Neutrophil (primary cell): Measurements from ENCODE around the gene LYPD8.

Experiments
- H3K27ac ChIP-seq: fragments of 200-600 bp; sonication (generic); 2 replicates; pipeline ENCODE4 v1.5.1; 2016; ENCODE audit warnings: mild to moderate bottlenecking, moderate library complexity
- H3K27me3 ChIP-seq: fragments of 200-600 bp; sonication (generic); 2 replicates; pipeline ENCODE4 v1.6.0; 2016; ENCODE audit warnings: mild to moderate bottlenecking
- H3K36me3 ChIP-seq: fragments of 200-600 bp; sonication (generic); 2 replicates; pipeline ENCODE4 v1.5.1; 2017
- H3K4me1 ChIP-seq, 2 experiments: fragments of 200-600 bp in 1 of 2; sonication (generic) in 1 of 2; 1 replicate in 1 of 2; 2 replicates in 1 of 2; pipeline versions ENCODE4 v1.5.1 to v1.6.1; 2013 to 2016; ENCODE audit warnings: low read depth in 1 of 2, low read length in 1 of 2, mild to moderate bottlenecking in 1 of 2, moderate library complexity in 1 of 2; ENCODE audit not compliant: control insufficient read depth in 1 of 2, insufficient read depth in 1 of 2
- H3K4me3 ChIP-seq, 2 experiments: fragments of 200-600 bp in 1 of 2; sonication (generic) in 1 of 2; 1 replicate in 1 of 2; 2 replicates in 1 of 2; pipeline ENCODE4 v1.5.1; 2013 to 2016; ENCODE audit warnings: low read depth in 1 of 2, low read length in 1 of 2, mild to moderate bottlenecking in 1 of 2, moderate library complexity in 1 of 2
- H3K9me3 ChIP-seq: fragments of 200-600 bp; sonication (generic); 2 replicates; pipeline ENCODE4 v1.5.1; 2016
- CTCF ChIP-seq: fragments of 200-600 bp; sonication (generic); IDR thresholded peaks from 2 replicates; pipeline ENCODE4 v1.5.1; 2016; ENCODE audit warnings: antibody characterized with exemption

Gene LYPD8

GRCh38 chr1:248787430-248787829 is 31.9 kb upstream of the LYPD8 start:
- peak overlapping the region; percentile 82 for H3K27ac ChIP-seq
- TF ChIP-seq CTCF = no peak
- peaks cover 5% of the 10 kb centered on the region for H3K36me3 ChIP-seq
- H3K4me3 ChIP-seq = no peak overlapping the region
- H3K27me3 ChIP-seq = no peaks in the 10 kb centered on the region
- peaks cover 66 to 75% of the 10 kb centered on the region in 2 experiments for H3K4me1 ChIP-seq
- H3K9me3 ChIP-seq = no peaks in the 10 kb centered on the region

- Histone ChIP-seq H3K27me3 (no peaks in the 10 kb centered on the region), H3K4me3 (no peak overlapping the region), H3K27ac (peak overlapping the region; percentile 82), H3K36me3 (peaks cover 5% of the 10 kb centered on the region), H3K4me1 (peaks cover 53 to 62% of the 10 kb centered on the region in 2 experiments), H3K9me3 (no peaks in the 10 kb centered on the region)
- no peak for TF ChIP-seq CTCF
These were observed 30.6 kb upstream of the LYPD8 start for GRCh38 chr1:248786156-248786555.

GRCh38 chr1:248783367-248783766 is 27.8 kb upstream of the LYPD8 start:
- Histone ChIP-seq H3K27ac (peak overlapping the region; percentile 82), H3K4me1 (peaks cover 51 to 53% of the 10 kb centered on the region in 2 experiments), H3K36me3 (peaks cover 5% of the 10 kb centered on the region), H3K27me3 (no peaks in the 10 kb centered on the region), H3K9me3 (no peaks in the 10 kb centered on the region), H3K4me3 (no peak overlapping the region)
- TF ChIP-seq CTCF = no peak

- no peak overlapping the region for H3K4me3 ChIP-seq
- peaks cover 44 to 45% of the 10 kb centered on the region in 2 experiments for H3K4me1 ChIP-seq
- peak overlapping the region; percentile 82 for H3K27ac ChIP-seq
- H3K27me3 ChIP-seq = no peaks in the 10 kb centered on the region
- no peak for TF ChIP-seq CTCF
- peaks cover 7% of the 10 kb centered on the region for H3K36me3 ChIP-seq
- H3K9me3 ChIP-seq = no peaks in the 10 kb centered on the region
These were observed 27.0 kb upstream of the LYPD8 start for GRCh38 chr1:248782416-248783141.

- Histone ChIP-seq H3K9me3 (no peaks in the 10 kb centered on the region), H3K36me3 (peaks cover 12% of the 10 kb centered on the region), H3K4me3 (no peak overlapping the region), H3K27ac (peak overlapping the region; percentile 6), H3K4me1 (peaks cover 16% of the 10 kb centered on the region in 2 experiments), H3K27me3 (no peaks in the 10 kb centered on the region)
- no peak for TF ChIP-seq CTCF
These were observed 23.8 kb upstream of the LYPD8 start for GRCh38 chr1:248779350-248779749.
